HCT116 (cell line): ENCODE results near the gene KCTD10.

Source experiments
- EGR1 ChIP-seq: IDR thresholded peaks from 2 replicates; pipeline ENCODE4 v1.6.1; 2012; ENCODE audit warnings: low read depth
- EZH2phosphoT487 ChIP-seq: fragments of 200-600 bp; IDR thresholded peaks from 2 replicates; pipeline ENCODE4 v1.6.1; 2018; ENCODE audit warnings: antibody characterized with exemption, borderline replicate concordance
- FOSL1 ChIP-seq: IDR thresholded peaks from 2 replicates; pipeline ENCODE4 v1.6.1; 2012; ENCODE audit warnings: low read depth
- POLR2A ChIP-seq: IDR thresholded peaks from 2 replicates; pipeline ENCODE4 v1.7.0; 2011; ENCODE audit warnings: borderline replicate concordance; ENCODE audit not compliant: insufficient read depth, insufficient read length; ENCODE audit errors: extremely low read depth
- POLR2AphosphoS5 ChIP-seq: IDR thresholded peaks from 2 replicates; pipeline ENCODE4 v1.6.1; 2011; ENCODE audit warnings: mild to moderate bottlenecking, low read depth, low read length, moderate library complexity
- RAD21 ChIP-seq: IDR thresholded peaks from 2 replicates; pipeline ENCODE4 v1.6.1; 2012; ENCODE audit warnings: low read depth, mild to moderate bottlenecking
- SRF ChIP-seq: IDR thresholded peaks from 2 replicates; pipeline ENCODE4 v1.6.1; 2012; ENCODE audit warnings: low read depth
- ZBTB33 ChIP-seq: IDR thresholded peaks from 2 replicates; pipeline ENCODE4 v1.6.1; 2011; ENCODE audit warnings: mild to moderate bottlenecking, low read length, moderate library complexity; ENCODE audit not compliant: insufficient replicate concordance; ENCODE audit errors: extremely low read depth
- ZNF274 ChIP-seq: fragments of 200-500 bp; sonication (Bioruptor generic); IDR thresholded peaks from 2 replicates; pipeline ENCODE4 v1.6.1; 2014; ENCODE audit warnings: mild to moderate bottlenecking, low read depth, low read length, inconsistent platforms
- TF ChIP-seq, protein P1 (sequence below), 3 experiments: fragments of 200-600 bp in 1 of 3; sonication (generic) in 1 of 3; IDR thresholded peaks in 2 of 3; conservative IDR thresholded peaks in 1 of 3; 2 replicates each; pipeline ENCODE4 v1.5.1; 2012 to 2017; ENCODE audit warnings: low read depth in 2 of 3, low read length in 2 of 3, antibody characterized with exemption in 1 of 3, borderline replicate concordance in 1 of 3, control low read depth in 1 of 3, mild to moderate bottlenecking in 1 of 3, mixed read lengths in 1 of 3, mixed run types in 1 of 3, moderate library complexity in 1 of 3; ENCODE audit not compliant: insufficient read depth in 1 of 3
- TF ChIP-seq, protein P2 (sequence below): IDR thresholded peaks from 2 replicates; pipeline ENCODE4 v1.6.1; 2012

DNA sequence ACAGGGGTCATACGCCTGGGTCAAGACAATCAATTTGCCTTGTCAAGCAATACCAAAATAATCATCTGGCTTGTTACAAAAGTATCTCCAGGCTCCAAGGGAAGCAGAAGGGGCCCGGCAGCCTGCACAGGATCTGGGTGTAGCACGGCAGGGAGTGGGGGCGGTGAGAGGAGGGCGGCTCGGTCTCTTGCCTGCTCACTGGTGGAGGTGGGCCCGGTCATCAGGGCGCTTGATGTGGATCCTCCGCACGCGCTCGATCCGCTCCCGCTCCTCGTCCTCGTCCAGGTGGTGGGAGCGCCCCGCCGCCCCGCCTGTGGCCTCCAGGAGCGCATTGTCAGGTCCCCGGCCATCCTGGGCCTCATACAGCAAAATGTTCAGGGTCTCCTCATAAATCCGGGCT lies 25.7 kb downstream of the KCTD10 start:
- no peak for TF ChIP-seq FOSL1
- no peak for TF ChIP-seq POLR2AphosphoS5
- TF ChIP-seq, protein P1, sequence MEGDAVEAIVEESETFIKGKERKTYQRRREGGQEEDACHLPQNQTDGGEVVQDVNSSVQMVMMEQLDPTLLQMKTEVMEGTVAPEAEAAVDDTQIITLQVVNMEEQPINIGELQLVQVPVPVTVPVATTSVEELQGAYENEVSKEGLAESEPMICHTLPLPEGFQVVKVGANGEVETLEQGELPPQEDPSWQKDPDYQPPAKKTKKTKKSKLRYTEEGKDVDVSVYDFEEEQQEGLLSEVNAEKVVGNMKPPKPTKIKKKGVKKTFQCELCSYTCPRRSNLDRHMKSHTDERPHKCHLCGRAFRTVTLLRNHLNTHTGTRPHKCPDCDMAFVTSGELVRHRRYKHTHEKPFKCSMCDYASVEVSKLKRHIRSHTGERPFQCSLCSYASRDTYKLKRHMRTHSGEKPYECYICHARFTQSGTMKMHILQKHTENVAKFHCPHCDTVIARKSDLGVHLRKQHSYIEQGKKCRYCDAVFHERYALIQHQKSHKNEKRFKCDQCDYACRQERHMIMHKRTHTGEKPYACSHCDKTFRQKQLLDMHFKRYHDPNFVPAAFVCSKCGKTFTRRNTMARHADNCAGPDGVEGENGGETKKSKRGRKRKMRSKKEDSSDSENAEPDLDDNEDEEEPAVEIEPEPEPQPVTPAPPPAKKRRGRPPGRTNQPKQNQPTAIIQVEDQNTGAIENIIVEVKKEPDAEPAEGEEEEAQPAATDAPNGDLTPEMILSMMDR (IDR thresholded peaks at IDR 0.05 in 2 of 3, conservative IDR thresholded peaks at IDR 0.05 in 1 of 3; ENCODE audit: borderline replicate concordance in 1 of 3, insufficient read depth in 1 of 3, low read depth in 2 of 3, low read length in 2 of 3) = no peak
- TF ChIP-seq POLR2A = no peak
- TF ChIP-seq EZH2phosphoT487 = no peak
- no peak for TF ChIP-seq EGR1
- no peak for TF ChIP-seq SRF
- TF ChIP-seq ZBTB33 = no peak
- no peak for TF ChIP-seq RAD21
- TF ChIP-seq ZNF274 = no peak
- TF ChIP-seq, protein P2, sequence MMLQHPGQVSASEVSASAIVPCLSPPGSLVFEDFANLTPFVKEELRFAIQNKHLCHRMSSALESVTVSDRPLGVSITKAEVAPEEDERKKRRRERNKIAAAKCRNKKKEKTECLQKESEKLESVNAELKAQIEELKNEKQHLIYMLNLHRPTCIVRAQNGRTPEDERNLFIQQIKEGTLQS = no peak
